NOMO-1 (cell line): ENCODE measurements around the gene SHB.

Experiments
- DNase-seq, 2 experiments: peaks; one replicate each; lab custom pipeline; 2025; ENCODE audit not compliant: unreplicated experiment in 2 of 2; lab: John Stamatoyannopoulos, UW

The SHB gene

GRCh38 chr9:38068701-38069628, at the start of gene SHB:
Gene SHB, minus strand, starts transcription at chr9:38069227. Its CDS starts 582 bp downstream, at chr9:38068645.
- peak in 1 of 2 experiments; percentile 32 for DNase-seq

- no peak for DNase-seq
These were observed 48.6 kb upstream of the SHB start for GRCh38 chr9:38117651-38118050.

GRCh38 chr9:38114905-38115304, 45.9 kb upstream of the SHB start:
- no peak for DNase-seq

GRCh38 chr9:38112456-38112855, 43.4 kb upstream of the SHB start:
- no peak for DNase-seq

- no peak for DNase-seq
These were observed 43.0 kb upstream of the SHB start for GRCh38 chr9:38112049-38112448.

- DNase-seq, result no peak
These were observed 41.4 kb upstream of the SHB start for GRCh38 chr9:38110476-38110875.

GRCh38 chr9:38109601-38110000, 40.6 kb upstream of the SHB start:
- no peak for DNase-seq

GRCh38 chr9:38108326-38108725, 39.3 kb upstream of the SHB start:
- DNase-seq, result no peak

GRCh38 chr9:38107811-38108304, 38.8 kb upstream of the SHB start:
- no peak for DNase-seq

GRCh38 chr9:38107405-38107804, 38.4 kb upstream of the SHB start:
- no peak for DNase-seq

GRCh38 chr9:38106488-38106887, 37.5 kb upstream of the SHB start:
- no peak for DNase-seq

- no peak for DNase-seq
These were observed 34.3 kb upstream of the SHB start for GRCh38 chr9:38103340-38103739.

GRCh38 chr9:38101423-38101822, 32.4 kb upstream of the SHB start:
- DNase-seq, result no peak

GRCh38 chr9:38096238-38096805, 27.3 kb upstream of the SHB start:
- DNase-seq, result no peak

GRCh38 chr9:38094165-38094564, 25.1 kb upstream of the SHB start:
- no peak for DNase-seq

- no peak for DNase-seq
These were observed 23.6 kb upstream of the SHB start for GRCh38 chr9:38092656-38093055.

GRCh38 chr9:38092200-38092524, 23.1 kb upstream of the SHB start:
- DNase-seq, result no peak

GRCh38 chr9:38091310-38092199, 22.5 kb upstream of the SHB start:
- DNase-seq, result peak in 1 of 2 experiments; percentile 48

- DNase-seq, result no peak
These were observed 21.1 kb upstream of the SHB start for GRCh38 chr9:38090170-38090569.

- DNase-seq, result no peak
These were observed 20.5 kb upstream of the SHB start for GRCh38 chr9:38089387-38090165.
